NT2/D1 (cell line): ENCODE results near the gene MRGPRF.
"Not testable (repeated sequence)": the region's sequence is repeated elsewhere in the genome, so short reads cannot be mapped to it uniquely, and the experiment has no call there.

Experiments
- DNase-seq: peaks from one replicate; pipeline ENCODE4 v3.0.0-alpha.2; 2011; ENCODE audit warnings: low read depth, low spot score
- H3K27me3 ChIP-seq: 2 replicates; pipeline ENCODE4 v1.6.0; 2011; ENCODE audit warnings: mild to moderate bottlenecking; ENCODE audit not compliant: insufficient read length, insufficient read depth
- H3K36me3 ChIP-seq: 2 replicates; pipeline ENCODE4 v1.6.1; 2011; ENCODE audit warnings: mild to moderate bottlenecking, low read length, mixed read lengths; ENCODE audit not compliant: insufficient read depth, insufficient read length
- H3K4me1 ChIP-seq: 2 replicates; pipeline ENCODE4 v1.5.1; 2011; ENCODE audit not compliant: insufficient read depth, insufficient read length
- H3K4me3 ChIP-seq: 2 replicates; pipeline ENCODE4 v1.5.1; 2011; ENCODE audit warnings: low read depth; ENCODE audit not compliant: insufficient read length
- H3K9ac ChIP-seq: 2 replicates; pipeline ENCODE4 v1.6.0; 2011; ENCODE audit warnings: low read depth; ENCODE audit not compliant: insufficient read length
- H3K9me3 ChIP-seq: 2 replicates; pipeline ENCODE4 v1.5.1; 2011; ENCODE audit warnings: mild to moderate bottlenecking, low read length; ENCODE audit not compliant: insufficient read depth
- SUZ12 ChIP-seq: IDR thresholded peaks from 2 replicates; pipeline ENCODE4 v1.6.1; 2011; ENCODE audit not compliant: insufficient read length, insufficient read depth; ENCODE audit errors: extremely low read depth
- YY1 ChIP-seq: IDR thresholded peaks from 2 replicates; pipeline ENCODE4 v1.6.1; 2011; ENCODE audit not compliant: insufficient read length, insufficient read depth
- ZNF274 ChIP-seq: IDR thresholded peaks from 2 replicates; pipeline ENCODE4 v1.6.1; 2011; ENCODE audit warnings: mild to moderate bottlenecking, low read depth, low read length

Gene MRGPRF

DNA sequence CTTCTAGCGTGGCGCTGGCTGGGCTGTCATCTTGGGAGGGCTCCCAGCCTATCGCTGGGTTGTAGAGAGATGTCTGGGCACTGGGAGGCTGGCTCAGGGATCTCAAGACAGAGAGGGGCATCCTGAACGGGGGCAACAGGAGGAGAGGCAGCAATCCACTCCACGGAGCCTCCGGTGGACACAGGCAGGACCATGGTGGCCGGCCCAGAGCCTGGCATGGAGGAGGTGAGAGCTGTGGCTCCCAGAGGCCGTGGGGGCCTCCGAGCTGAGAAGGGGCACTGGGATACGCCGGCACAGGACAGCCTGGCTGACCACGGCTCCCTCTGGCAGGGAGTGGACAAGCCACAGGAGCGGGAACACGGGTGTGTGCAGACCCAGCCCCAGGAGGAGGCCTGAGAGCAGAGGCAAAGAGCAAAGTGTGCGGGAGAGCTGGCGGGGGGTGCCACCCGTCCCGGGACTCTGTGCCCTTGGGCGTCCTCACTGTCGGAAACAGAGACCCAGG, 9.1 kb downstream of the MRGPRF start:
- no peak for DNase-seq
- peaks cover 46% of the 10 kb centered on the region for H3K36me3 ChIP-seq
- no peaks in the 10 kb centered on the region for H3K9me3 ChIP-seq
- H3K9ac ChIP-seq, result no peak overlapping the region
- H3K4me1 ChIP-seq, result peaks cover 10% of the 10 kb centered on the region
- TF ChIP-seq SUZ12, result no peak
- TF ChIP-seq YY1, result no peak
- TF ChIP-seq ZNF274, result no peak
- H3K4me3 ChIP-seq, result no peak overlapping the region
- no peaks in the 10 kb centered on the region for H3K27me3 ChIP-seq

DNA sequence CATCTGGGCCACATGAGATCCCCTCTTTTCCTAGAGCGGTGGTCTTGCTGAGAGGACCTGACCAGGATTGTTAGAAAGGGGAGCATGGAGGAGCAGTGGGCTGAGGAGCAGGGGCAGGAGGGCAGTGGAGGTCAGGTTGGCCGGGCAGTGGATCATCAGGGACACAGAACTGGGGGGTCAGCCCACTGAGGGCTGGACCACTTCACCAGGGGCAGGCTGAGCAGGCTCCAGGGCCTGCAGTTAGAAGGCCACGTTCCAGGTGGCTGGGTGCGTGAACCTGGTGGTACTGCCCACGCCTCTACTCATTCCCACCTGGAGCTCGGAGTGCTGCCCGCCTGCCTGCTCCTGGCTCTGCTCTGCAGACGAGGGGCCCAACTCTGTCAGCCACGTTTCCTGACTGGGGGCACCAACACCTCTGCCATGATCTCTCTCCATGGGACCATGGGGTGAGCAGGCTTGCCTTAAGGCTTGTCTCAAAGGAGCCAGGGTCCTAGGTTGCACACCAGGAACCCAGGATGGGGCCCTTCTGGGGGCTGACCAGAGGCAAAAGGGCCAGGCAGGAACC, 9.7 kb downstream of the MRGPRF start:
- no peak for TF ChIP-seq YY1
- TF ChIP-seq SUZ12, result no peak
- no peak for TF ChIP-seq ZNF274
- Histone ChIP-seq H3K4me3 (no peak overlapping the region), H3K4me1 (peaks cover 10% of the 10 kb centered on the region), H3K27me3 (no peaks in the 10 kb centered on the region), H3K9ac (no peak overlapping the region), H3K9me3 (no peaks in the 10 kb centered on the region), H3K36me3 (peaks cover 46% of the 10 kb centered on the region)
- no peak for DNase-seq

DNA sequence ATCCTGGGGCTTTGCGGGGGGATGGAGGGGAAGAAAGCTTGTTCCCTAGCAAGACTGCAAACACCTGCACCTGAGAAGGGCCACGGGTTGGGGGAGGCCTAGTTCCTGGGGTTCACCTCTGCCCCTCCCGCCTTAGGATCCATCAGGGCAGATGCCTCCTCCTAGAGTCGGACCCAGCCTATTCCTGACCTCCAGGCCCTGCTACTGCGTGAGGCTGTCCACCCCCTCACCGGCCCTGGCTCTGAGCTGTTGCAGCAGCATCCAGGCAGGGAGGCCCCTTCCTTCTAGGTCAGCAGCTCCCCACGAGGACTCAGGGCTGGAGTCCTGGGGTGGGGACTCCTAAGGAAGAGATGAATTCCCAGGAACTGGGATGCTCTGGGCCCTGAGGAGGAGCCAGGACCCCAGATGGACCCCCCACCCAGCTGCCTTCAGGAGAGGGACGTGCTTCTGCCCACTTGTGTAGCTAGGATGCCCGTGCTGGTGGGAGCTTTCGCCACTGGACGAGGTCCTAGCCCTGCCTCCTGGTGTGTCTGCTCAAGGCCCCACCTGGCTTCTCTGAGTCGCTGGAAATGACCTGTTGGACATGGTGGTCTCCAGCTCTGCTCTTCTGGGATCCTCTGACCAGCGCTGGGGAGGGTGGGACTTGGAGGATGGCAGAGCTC, 10.3 kb downstream of the MRGPRF start:
- DNase-seq, result no peak
- peaks cover 44% of the 10 kb centered on the region for H3K36me3 ChIP-seq
- no peaks in the 10 kb centered on the region for H3K27me3 ChIP-seq
- H3K9ac ChIP-seq, result no peak overlapping the region
- peaks cover 4% of the 10 kb centered on the region for H3K4me1 ChIP-seq
- TF ChIP-seq ZNF274 (no peak), YY1 (no peak), SUZ12 (no peak)
- H3K9me3 ChIP-seq, result no peaks in the 10 kb centered on the region
- no peak overlapping the region for H3K4me3 ChIP-seq

DNA sequence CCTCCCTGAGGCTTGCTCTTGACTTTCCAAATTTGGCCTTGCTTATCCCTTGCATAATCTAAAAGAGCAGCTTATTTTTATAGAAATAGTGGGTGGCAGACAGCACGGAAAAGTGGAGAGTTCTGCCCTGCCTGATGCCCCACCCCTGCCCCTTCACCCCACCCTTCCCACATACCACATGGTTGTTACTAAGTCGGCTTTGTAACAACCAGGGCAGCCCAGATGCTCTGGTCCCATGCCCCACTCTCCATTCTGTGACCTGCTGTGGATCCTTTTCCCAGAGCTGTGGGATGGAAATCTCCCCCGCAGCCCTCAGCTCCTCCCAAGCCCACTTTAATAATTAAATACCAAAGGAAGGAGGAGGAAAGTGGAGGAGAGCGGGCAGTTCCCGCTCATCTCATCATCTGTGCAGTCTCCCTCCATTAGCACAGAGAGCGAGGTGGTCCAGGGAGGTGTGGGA, 10.9 kb downstream of the MRGPRF start:
- H3K36me3 ChIP-seq, result peaks cover 39% of the 10 kb centered on the region
- TF ChIP-seq YY1, result no peak
- TF ChIP-seq SUZ12, result no peak
- TF ChIP-seq ZNF274, result no peak
- H3K4me1 ChIP-seq, result peaks cover 3% of the 10 kb centered on the region
- no peak overlapping the region for H3K9ac ChIP-seq
- H3K9me3 ChIP-seq, result no peaks in the 10 kb centered on the region
- H3K27me3 ChIP-seq, result no peaks in the 10 kb centered on the region
- no peak overlapping the region for H3K4me3 ChIP-seq
- DNase-seq, result no peak

DNA sequence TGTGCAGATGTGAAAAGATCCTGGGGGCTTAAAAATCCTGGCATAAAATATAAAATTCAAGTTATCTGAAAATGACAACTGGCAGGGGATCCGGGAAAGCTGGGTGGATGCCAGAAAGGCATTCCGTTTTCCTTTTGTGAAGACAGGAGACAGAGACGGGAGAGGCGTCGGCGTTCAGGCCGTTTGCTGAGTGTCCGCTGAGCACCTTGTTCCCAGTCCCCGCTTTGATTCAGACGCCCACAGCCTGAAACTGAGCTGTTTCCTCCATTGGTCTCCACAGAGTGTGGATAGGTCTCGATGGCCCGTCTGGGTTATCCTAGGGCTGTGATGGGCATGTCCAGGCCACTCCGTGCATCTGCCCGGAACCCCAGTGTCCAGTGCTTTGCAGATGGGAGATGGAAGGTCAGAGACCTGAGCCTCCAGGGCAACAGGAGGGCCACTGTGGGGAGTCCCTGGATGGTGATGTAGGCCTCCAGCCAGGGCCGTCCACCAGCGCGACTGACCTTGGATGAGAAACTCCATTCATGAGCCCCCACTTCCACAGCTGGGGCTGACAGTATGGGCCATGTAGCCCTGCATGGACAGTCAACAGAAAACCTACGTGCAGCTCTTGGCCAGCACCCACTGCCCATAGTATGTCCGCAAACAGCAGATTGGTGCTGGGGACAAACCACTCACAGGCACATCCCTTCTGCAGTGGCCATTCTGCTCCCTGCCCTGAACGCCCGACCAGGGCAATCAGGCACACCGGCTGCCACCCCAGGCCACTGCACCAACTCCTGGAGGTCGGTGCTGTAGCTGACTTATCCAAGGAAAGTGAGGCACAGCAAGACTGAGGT, 11.6 kb downstream of the MRGPRF start:
- Histone ChIP-seq H3K36me3 (peaks cover 32% of the 10 kb centered on the region), H3K9me3 (no peaks in the 10 kb centered on the region), H3K9ac (no peak overlapping the region), H3K27me3 (no peaks in the 10 kb centered on the region), H3K4me1 (no peaks in the 10 kb centered on the region), H3K4me3 (no peak overlapping the region)
- TF ChIP-seq YY1 (no peak), ZNF274 (no peak), SUZ12 (no peak)
- no peak for DNase-seq

DNA sequence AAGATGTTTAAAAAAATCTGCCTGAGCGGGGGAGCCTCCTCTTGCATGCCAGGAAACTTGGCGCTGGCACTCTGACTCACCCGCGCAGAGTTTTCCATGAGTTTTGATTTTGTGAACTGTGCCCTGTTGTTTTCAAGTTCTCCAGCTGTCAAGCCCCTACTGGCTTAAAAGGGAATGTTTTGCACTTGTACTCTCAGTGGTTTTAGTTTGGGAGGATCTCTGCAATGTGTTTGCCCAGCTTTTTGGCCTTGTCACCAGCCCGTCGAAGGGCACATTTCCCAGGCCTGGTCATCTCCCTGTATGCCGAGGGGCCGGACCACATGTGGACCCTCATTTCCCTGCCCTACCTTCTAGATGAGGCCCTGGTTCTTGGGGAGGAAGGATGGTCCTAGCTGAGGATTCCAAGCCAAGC, 12.2 kb downstream of the MRGPRF start:
- Histone ChIP-seq H3K27me3 (no peaks in the 10 kb centered on the region), H3K9ac (no peak overlapping the region), H3K4me1 (no peaks in the 10 kb centered on the region), H3K9me3 (no peaks in the 10 kb centered on the region), H3K36me3 (peaks cover 26% of the 10 kb centered on the region), H3K4me3 (no peak overlapping the region)
- TF ChIP-seq SUZ12 (no peak), ZNF274 (no peak), YY1 (no peak)
- no peak for DNase-seq

DNA sequence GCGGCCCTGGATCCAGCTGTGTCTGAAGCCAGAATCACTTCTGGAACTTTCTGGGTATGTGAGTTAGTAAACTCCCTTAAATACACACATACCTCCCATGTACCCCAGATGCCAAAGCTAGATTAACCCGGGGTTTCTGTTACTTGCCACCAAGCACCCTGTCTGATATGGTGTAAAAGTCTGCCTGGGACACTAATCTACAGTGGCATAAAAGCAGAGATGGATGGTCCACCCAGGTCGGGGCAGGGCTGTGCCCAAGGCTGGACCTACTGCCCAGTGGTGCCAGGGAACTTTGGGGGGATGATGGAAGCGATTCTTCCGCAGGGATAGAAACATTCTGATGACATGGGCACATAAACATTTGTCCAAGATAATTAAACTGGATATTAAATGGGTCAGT, 12.7 kb downstream of the MRGPRF start:
- no peak for DNase-seq
- Histone ChIP-seq H3K4me3 (no peak overlapping the region), H3K9me3 (no peaks in the 10 kb centered on the region), H3K4me1 (no peaks in the 10 kb centered on the region), H3K27me3 (no peaks in the 10 kb centered on the region), H3K9ac (no peak overlapping the region), H3K36me3 (peaks cover 22% of the 10 kb centered on the region)
- TF ChIP-seq ZNF274, result no peak
- no peak for TF ChIP-seq YY1
- TF ChIP-seq SUZ12, result no peak

DNA sequence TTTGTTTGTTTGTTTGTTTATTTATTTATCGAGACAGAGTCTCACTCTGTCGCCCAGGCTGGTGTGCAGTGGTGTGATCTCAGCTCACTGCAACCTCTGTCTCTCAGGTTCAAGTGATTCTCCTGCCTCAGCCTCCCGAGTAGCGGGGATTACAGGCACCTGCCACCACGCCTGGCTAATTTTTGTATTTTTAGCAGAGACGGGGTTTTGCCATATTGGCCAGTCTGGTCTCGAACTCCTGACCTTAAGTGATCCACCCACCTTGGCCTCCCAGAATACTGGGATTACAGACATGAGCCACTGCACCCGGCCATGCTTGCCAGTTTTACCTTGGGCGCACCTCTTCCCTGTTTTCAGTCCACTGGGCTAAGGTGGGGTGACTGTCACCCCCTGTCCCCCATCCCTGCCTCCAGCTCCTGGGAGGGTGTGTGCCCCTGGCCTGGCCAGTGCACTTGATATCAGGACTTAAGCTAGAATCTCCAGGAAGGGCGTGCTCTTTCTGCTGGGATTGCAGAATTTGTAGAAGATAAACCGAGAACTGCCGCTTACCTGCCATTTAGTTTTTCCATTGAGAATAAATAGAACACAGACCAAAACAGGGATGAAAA, 13.2 kb downstream of the MRGPRF start:
- not testable (repeated sequence) for H3K27me3 ChIP-seq, H3K9ac ChIP-seq, DNase-seq, H3K4me1 ChIP-seq, H3K9me3 ChIP-seq, H3K4me3 ChIP-seq
- H3K36me3 ChIP-seq, result peaks cover 17% of the 10 kb centered on the region
